GM12878 (cell line): ENCODE measurements around the gene SELENOV. TPM values are rescaled to one million over a fixed set of nuclear protein-coding genes. Genes with fewer than 3 reads are reported as not detected.
A peak's percentile ranks its signal among the peaks of the same experiment; 100 is the strongest.

Experiments
- ATAC-seq: fragments of 200-7000 bp; cut with Tn5 transposase; 3 replicates; pipeline ENCODE4 v1.9.1; 2020; ENCODE audit warnings: mild to moderate bottlenecking, moderate library complexity
- BruUV-seq: library from RNA; stranded (reverse); fragments of 400-500 nt; replicated peaks from 2 replicates; lab custom pipeline; 2021; lab: Mats Ljungman, UMichigan
- CTCF ChIA-PET: fragments of 300-600 bp; sonication (Branson Sonifier 250); formaldehyde crosslinking; extraction: SDS; loops from one replicate; lab custom pipeline; 2021; ENCODE audit warnings: inconsistent platforms; lab: Yijun Ruan, JAX
- POLR2A ChIA-PET: fragments of 350-600 bp; formaldehyde crosslinking; extraction: SDS; loops from one replicate; lab custom pipeline; 2021; ENCODE audit warnings: inconsistent platforms; lab: Charles Lee
- RAD21 ChIA-PET: fragments of 300-600 bp; sonication (Branson Sonifier 250); formaldehyde crosslinking; loops from one replicate; lab custom pipeline; 2023; ENCODE audit warnings: antibody characterized with exemption; ENCODE audit not compliant: unreplicated experiment; lab: Charles Lee
- SMC1A ChIA-PET: fragments of 300-600 bp; sonication (Branson Sonifier 250); formaldehyde crosslinking; loops from one replicate; lab custom pipeline; 2023; ENCODE audit not compliant: unreplicated experiment, uncharacterized antibody; lab: Charles Lee
- DNase-seq: peaks from one replicate; pipeline ENCODE4 v3.0.0-alpha.2; 2011; ENCODE audit warnings: low read depth, low spot score
- FAIRE-seq: peaks from 3 replicates; lab custom pipeline; 2011; peaks lifted over from hg19 to GRCh38; lab: Jason Lieb, UNC
- H2AFZ ChIP-seq: 2 replicates; pipeline ENCODE4 v1.6.0; 2011; ENCODE audit warnings: low read depth, low read length, control low read depth; ENCODE audit not compliant: control insufficient read depth
- H3K27ac ChIP-seq: 2 replicates; pipeline ENCODE4 v1.5.1; 2011; ENCODE audit warnings: control low read depth; ENCODE audit not compliant: control insufficient read depth, insufficient read depth
- H3K27me3 ChIP-seq, 2 experiments: replicated peaks in 1 of 2; 2 replicates each; pipeline versions ENCODE4 v1.6.0 to v1.6.1; 2011; ENCODE audit warnings: low read length in 1 of 2; ENCODE audit not compliant: control insufficient read depth in 2 of 2, insufficient read depth in 2 of 2
- H3K36me3 ChIP-seq, 2 experiments: 2 replicates each; pipeline ENCODE4 v1.5.1; 2011; ENCODE audit warnings: low read length in 1 of 2; ENCODE audit not compliant: control insufficient read depth in 2 of 2, insufficient read depth in 2 of 2
- H3K4me1 ChIP-seq: 2 replicates; pipeline ENCODE4 v1.6.1; 2011; ENCODE audit warnings: mild to moderate bottlenecking, low read length, moderate library complexity, mixed read lengths; ENCODE audit not compliant: control insufficient read depth, insufficient read depth
- H3K4me2 ChIP-seq: 2 replicates; pipeline ENCODE4 v1.6.0; 2011; ENCODE audit warnings: control low read depth; ENCODE audit not compliant: control insufficient read depth, insufficient read depth
- H3K4me3 ChIP-seq: fragments of 200-600 bp; sonication (generic); 2 replicates; pipeline ENCODE4 v1.5.1; 2016
- H3K79me2 ChIP-seq: 2 replicates; pipeline ENCODE4 v1.6.0; 2011; ENCODE audit warnings: low read length; ENCODE audit not compliant: control insufficient read depth, insufficient read depth
- H3K9ac ChIP-seq: 2 replicates; pipeline ENCODE4 v1.8.0; 2011; ENCODE audit warnings: low read length, control low read depth, mixed read lengths; ENCODE audit not compliant: control insufficient read depth, insufficient read depth
- H3K9me3 ChIP-seq: replicated peaks from 3 replicates; pipeline ENCODE4 v1.5.1; 2011; ENCODE audit warnings: mild to moderate bottlenecking, low read length; ENCODE audit not compliant: control insufficient read depth, insufficient read depth
- H4K20me1 ChIP-seq: 2 replicates; pipeline ENCODE4 v1.6.0; 2011; ENCODE audit not compliant: control insufficient read depth, insufficient read depth
- HDGF ChIP-seq: fragments of 450-650 bp; IDR thresholded peaks from 2 replicates; pipeline ENCODE4 v1.6.1; 2016; ENCODE audit warnings: antibody characterized with exemption
- SIN3A ChIP-seq: IDR thresholded peaks from 2 replicates; pipeline ENCODE4 v1.6.1; 2012; ENCODE audit warnings: low read depth, low read length, improper control_type of control experiment
- TAF1 ChIP-seq: IDR thresholded peaks from 2 replicates; pipeline ENCODE4 v1.6.1; 2011; ENCODE audit warnings: mild to moderate bottlenecking, low read depth, low read length, borderline replicate concordance
- WGBS: methylation state at CpG from one replicate; pipeline ENCODE4 v1.1.6; 2016; ENCODE audit warnings: low lambda C conversion rate; ENCODE audit not compliant: insufficient replicate concordance, insufficient coverage; ENCODE audit errors: missing lambda C conversion rate; 5-methylcytosine and 5-hydroxymethylcytosine counted together
- in situ Hi-C: fragments of 300-500 bp; cut with MboI; formaldehyde crosslinking; loops from 9 replicates; pipeline ENCODE4 v1.14.3; 2018; ENCODE audit warnings: mixed read lengths
- intact Hi-C: fragments of 100-400 bp; cut with micrococcal nuclease; formaldehyde crosslinking; loops from one replicate; pipeline ENCODE4 v1.14.2; 2022; ENCODE audit not compliant: unreplicated experiment
- polyA plus RNA-seq, 11 experiments: library from polyadenylated mRNA; depleted of rRNA in 4 of 11; unstranded in 6 of 11; stranded (reverse) in 5 of 11; fragments of >200 nt; fragmentation: Nextera tagmentation in 4 of 11; fragmentation: Illumina TruSeq in 1 of 11; extraction: Ambion mirVana in 4 of 11; extraction: Trizol in 1 of 11; gene quantifications; 1 replicate in 1 of 11; 2 replicates in 10 of 11; pipeline versions ENCODE4 v1.2.1 to v1.2.3, GENCODE V29; 2011 to 2016; ENCODE audit warnings: inconsistent platforms in 2 of 11, missing spikeins in 2 of 11, low read depth in 1 of 11
- total RNA-seq, 4 experiments: library from RNA; depleted of rRNA in 3 of 4; stranded (reverse); fragments of >200 nt in 3 of 4; fragmentation: Illumina TruSeq in 1 of 4; extraction: Trizol in 1 of 4; gene quantifications; 2 replicates each; pipeline versions ENCODE4 v1.2.1 to v1.2.3, GENCODE V29; 2013 to 2021
- TF ChIP-seq, protein P1 (sequence below): fragments of 450-650 bp; conservative IDR thresholded peaks from 2 replicates; pipeline ENCODE4 v1.6.1; 2017; ENCODE audit warnings: mild to moderate bottlenecking, moderate library complexity

The SELENOV gene
- total and polyA plus RNA-seq, 10 of the 15 experiments (the other 5 are each of a cell fraction or from before 2014, with no cell fraction given), result not detected

DNA sequence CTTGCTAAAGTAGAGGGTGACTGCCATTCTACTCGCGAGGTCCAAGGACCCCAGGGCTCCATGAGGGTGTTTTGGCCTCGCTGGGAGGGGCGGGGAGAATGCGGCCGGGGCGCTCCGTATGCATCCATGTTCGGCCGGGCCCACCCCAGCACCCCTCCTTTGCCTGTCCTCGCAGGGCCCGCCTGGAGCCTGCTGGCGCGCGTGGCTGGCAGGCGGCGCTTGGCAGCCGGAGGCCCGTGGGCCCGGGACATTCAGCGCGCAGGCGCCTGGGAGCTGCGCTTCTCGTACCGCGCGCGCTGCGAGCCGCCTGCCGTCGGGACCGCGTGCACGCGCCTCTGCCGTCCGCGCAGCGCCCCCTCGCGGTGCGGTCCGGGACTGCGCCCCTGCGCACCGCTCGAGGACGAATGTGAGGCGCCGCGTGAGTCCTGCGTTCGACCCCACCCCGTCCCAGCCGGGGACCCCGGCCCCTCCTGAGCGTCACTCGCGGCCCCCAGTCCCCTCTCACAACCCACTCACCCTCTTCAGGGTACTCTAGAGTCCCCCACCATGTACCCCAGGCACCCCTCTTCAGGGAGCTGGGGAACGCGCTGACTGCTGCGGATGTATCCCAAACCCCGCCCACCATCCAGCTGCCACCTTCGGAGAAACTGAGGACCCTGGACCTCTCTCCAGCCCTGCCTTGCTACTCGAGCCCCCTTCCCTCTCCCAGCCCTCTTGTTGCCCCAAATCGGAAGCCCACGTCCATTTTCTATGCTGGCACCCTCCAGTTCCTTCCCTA, 12.1 kb upstream of the SELENOV start (continued):
- TF ChIP-seq, protein P1, sequence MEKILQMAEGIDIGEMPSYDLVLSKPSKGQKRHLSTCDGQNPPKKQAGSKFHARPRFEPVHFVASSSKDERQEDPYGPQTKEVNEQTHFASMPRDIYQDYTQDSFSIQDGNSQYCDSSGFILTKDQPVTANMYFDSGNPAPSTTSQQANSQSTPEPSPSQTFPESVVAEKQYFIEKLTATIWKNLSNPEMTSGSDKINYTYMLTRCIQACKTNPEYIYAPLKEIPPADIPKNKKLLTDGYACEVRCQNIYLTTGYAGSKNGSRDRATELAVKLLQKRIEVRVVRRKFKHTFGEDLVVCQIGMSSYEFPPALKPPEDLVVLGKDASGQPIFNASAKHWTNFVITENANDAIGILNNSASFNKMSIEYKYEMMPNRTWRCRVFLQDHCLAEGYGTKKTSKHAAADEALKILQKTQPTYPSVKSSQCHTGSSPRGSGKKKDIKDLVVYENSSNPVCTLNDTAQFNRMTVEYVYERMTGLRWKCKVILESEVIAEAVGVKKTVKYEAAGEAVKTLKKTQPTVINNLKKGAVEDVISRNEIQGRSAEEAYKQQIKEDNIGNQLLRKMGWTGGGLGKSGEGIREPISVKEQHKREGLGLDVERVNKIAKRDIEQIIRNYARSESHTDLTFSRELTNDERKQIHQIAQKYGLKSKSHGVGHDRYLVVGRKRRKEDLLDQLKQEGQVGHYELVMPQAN, result 0 out of 2 replicates have a peak, but pooled peaks have one; percentile 26
- no peak for TF ChIP-seq TAF1

DNA sequence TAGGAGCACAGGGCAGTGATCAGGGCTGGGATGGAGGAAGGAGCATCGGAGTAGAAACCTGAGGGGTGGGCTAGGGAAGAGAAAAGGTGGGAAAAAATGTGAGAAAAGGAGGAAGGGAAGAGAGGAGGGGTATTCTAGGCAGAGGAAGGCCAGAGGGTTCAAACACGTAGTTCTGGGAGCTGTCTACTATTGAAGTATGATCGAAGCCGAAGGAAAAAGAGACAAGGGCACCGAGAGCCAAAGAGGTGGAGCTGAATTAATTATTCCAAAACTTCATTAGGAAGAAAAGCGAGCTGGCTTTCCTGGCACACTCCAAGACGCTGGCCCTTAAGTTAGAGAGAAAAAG, 8.4 kb upstream of the SELENOV start:
- ChIA-PET POLR2A (no interaction called here), CTCF (interaction anchor here (1.0 to 1.8 kb wide), 2 partner anchors 32 to 66 kb away, joined by 4 read pairs; no protein-coding TSS in a partner anchor), SMC1A (no interaction called here), RAD21 (no interaction called here)
- Histone ChIP-seq H2AFZ (peak overlapping the region; percentile 89; the same call in 1 of the 2 replicates), H3K4me3 (no peak overlapping the region), H4K20me1 (no peaks in the 10 kb centered on the region), H3K36me3 (no peaks in the 10 kb centered on the region), H3K27ac (no peak overlapping the region), H3K79me2 (no peaks in the 10 kb centered on the region), H3K9me3 (no peaks in the 10 kb centered on the region; the same call in 2 of the 3 replicates), H3K4me1 (peaks cover 8% of the 10 kb centered on the region; the same call in 1 of the 2 replicates), H3K4me2 (peak overlapping the region; percentile 94; the same call in 1 of the 2 replicates), H3K9ac (no peak overlapping the region), H3K27me3 (no peaks in the 10 kb centered on the region; a peak in 1 of 4 replicates)
- WGBS, result 71% methylated on average over 7 of the region's 7 CpGs
- no TSS peak for BruUV-seq
- intact Hi-C loops (no loop called here), in situ Hi-C loops (no loop called here)
- no peak for TF ChIP-seq HDGF
- TF ChIP-seq SIN3A, result 0 out of 2 replicates have a peak, but pooled peaks have one; percentile 4
- FAIRE-seq, result no peak
- DNase-seq, result no peak
- no peak for ATAC-seq
